ENCODE measurements around the gene EPHB2.

EPHB2 gene

DNA sequence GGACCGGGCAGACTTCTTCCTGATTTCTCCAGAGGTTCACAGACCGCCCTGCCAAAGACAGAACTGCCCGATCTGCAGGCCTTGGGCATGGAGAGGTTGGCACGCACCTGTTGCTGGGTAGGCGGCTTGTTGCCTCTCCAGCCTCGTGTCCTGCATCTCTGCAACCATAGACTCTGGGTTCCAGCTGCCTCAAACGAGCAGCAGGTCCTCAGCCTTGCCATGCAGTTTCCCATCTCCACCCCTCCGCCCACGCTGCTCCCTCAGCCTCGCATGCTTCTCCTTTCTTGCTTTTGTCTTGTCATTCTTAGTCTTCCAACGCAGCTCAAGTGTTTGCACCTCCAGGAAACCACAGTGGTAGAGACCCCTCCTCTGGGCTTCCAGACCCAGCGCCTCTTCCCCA lies 135.8 kb downstream of the EPHB2 start:
- CTCF ChIA-PET, result no interaction called here
- POLR2A ChIA-PET, result no interaction called here
- TF ChIP-seq, protein P1, sequence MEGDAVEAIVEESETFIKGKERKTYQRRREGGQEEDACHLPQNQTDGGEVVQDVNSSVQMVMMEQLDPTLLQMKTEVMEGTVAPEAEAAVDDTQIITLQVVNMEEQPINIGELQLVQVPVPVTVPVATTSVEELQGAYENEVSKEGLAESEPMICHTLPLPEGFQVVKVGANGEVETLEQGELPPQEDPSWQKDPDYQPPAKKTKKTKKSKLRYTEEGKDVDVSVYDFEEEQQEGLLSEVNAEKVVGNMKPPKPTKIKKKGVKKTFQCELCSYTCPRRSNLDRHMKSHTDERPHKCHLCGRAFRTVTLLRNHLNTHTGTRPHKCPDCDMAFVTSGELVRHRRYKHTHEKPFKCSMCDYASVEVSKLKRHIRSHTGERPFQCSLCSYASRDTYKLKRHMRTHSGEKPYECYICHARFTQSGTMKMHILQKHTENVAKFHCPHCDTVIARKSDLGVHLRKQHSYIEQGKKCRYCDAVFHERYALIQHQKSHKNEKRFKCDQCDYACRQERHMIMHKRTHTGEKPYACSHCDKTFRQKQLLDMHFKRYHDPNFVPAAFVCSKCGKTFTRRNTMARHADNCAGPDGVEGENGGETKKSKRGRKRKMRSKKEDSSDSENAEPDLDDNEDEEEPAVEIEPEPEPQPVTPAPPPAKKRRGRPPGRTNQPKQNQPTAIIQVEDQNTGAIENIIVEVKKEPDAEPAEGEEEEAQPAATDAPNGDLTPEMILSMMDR (IDR thresholded peaks at IDR 0.05; ENCODE audit: control extremely low read depth, extremely low read depth, low read depth, missing control alignments), result no peak
- DNase-seq (ENCODE audit: extremely low spot score), result no peak

DNA sequence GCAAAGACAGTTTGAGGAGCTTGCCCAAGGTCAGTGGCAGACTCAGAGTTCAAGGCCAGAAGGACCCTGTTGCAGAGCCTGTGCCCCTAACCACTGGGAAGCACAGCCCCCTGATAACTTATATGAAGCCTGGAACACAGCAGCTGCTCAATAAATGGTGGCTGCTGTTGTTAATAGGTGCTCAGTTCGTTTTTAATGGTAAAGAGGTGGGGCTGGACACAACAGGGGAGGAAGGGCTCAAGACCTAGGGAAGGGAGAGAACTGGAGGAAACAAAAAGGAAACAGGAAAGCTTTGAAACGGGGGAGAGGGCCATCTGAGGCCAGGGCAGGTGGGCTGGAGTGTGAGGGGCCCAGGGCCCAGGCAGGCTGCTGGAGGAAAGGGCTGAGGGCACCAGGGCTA lies 136.6 kb downstream of the EPHB2 start:
- ChIA-PET POLR2A (no interaction called here), CTCF (no interaction called here)
- DNase-seq (ENCODE audit: extremely low spot score), result no peak
- TF ChIP-seq, protein P1 (IDR thresholded peaks at IDR 0.05; ENCODE audit: control extremely low read depth, extremely low read depth, low read depth, missing control alignments), result no peak

GRCh38 chr1:22847709-22848108 lies 137.1 kb downstream of the EPHB2 start:
- TF ChIP-seq, protein P1 (IDR thresholded peaks at IDR 0.05; ENCODE audit: control extremely low read depth, extremely low read depth, low read depth, missing control alignments), result no peak
- ChIA-PET CTCF (no interaction called here), POLR2A (no interaction called here)
- no peak for DNase-seq (ENCODE audit: extremely low spot score)

DNA sequence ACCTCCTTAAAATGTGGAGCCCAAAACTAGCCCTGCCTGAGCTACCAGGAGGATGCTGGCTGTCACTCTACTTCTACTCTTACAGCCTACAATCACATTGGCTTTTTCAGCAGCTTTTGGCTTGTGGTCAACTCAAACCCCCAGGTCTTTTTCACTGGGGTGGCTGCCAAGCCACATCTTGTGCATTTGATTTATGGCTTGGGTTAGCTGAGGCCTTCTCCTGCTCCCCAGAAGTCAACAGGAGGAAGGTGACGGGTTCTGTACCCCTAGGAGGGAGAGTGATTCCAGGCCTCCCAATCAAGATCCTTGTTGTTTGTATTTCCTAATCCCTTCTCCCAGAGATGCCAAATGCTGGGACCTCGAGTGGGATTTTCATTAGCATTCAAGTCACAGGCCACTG lies 137.8 kb downstream of the EPHB2 start:
- ChIA-PET CTCF (interaction anchor here (1.0 kb wide), 1 partner anchor 14 kb away, joined by 3 read pairs; no protein-coding TSS in a partner anchor), POLR2A (no interaction called here)
- no peak for DNase-seq (ENCODE audit: extremely low spot score)
- TF ChIP-seq, protein P1 (IDR thresholded peaks at IDR 0.05; ENCODE audit: control extremely low read depth, extremely low read depth, low read depth, missing control alignments), result no peak

DNA sequence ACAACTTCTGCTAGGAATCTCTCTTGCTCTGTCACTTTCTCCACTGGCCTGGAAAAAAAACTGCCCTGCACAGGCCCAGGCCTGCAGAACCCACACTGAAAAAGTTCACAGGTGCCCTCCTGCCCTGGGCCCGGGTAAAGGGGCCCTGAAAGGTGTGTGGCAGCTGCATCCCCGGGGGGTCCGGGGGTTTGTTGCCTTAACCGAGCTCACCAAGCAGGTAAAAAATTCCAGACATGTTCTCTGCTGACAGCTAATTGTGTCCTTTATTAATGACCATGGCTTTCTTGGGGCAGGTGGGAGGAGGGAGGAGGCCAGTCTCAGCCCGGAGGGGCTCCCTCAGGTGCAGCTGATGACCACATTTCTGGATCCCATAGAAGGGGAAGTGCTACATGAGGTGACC lies 139.1 kb downstream of the EPHB2 start:
- TF ChIP-seq, protein P1 (IDR thresholded peaks at IDR 0.05; ENCODE audit: control extremely low read depth, extremely low read depth, low read depth, missing control alignments), result no peak
- POLR2A ChIA-PET, result no interaction called here
- CTCF ChIA-PET, result interaction anchor here (1.5 kb wide), 1 partner anchor 12 kb away, joined by 5 read pairs; no protein-coding TSS in a partner anchor
- no peak for DNase-seq (ENCODE audit: extremely low spot score)

- POLR2A ChIA-PET, result no interaction called here
- no peak for DNase-seq (ENCODE audit: extremely low spot score)
- TF ChIP-seq, protein P1 (IDR thresholded peaks at IDR 0.05; ENCODE audit: control extremely low read depth, extremely low read depth, low read depth, missing control alignments), result no peak
- CTCF ChIA-PET, result interaction anchor here (1.5 kb wide), 1 partner anchor 12 kb away, joined by 5 read pairs; no protein-coding TSS in a partner anchor
These were observed 139.6 kb downstream of the EPHB2 start for GRCh38 chr1:22850281-22850680.

DNA sequence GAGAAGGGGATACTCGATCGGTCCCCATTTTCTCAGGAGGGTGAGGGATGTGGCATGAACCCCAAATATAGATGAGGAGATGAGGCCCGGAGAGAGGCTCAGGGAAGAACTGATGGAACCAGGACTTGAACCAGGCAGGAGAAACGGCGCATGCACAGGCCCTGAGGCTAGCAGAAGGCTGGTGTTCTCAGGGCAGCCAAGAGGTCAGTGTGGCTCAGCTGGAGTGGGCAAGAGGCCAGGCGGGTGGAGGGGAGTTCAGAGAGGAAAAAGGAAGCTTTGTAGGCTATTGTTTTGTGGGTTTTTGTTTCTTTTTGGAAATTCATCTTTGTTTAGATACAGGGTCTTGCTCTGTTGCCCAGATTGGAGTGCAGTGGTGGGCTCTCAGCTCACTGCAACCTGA lies 140.0 kb downstream of the EPHB2 start:
- no peak for DNase-seq (ENCODE audit: extremely low spot score)
- TF ChIP-seq, protein P1 (IDR thresholded peaks at IDR 0.05; ENCODE audit: control extremely low read depth, extremely low read depth, low read depth, missing control alignments), result no peak
- ChIA-PET POLR2A (no interaction called here), CTCF (interaction anchor here (1.5 kb wide), 1 partner anchor 11 kb away, joined by 5 read pairs; no protein-coding TSS in a partner anchor)
